GM19372 (cell line): ENCODE data around the gene HSDL2.
"Not testable (repeated sequence)": the region's sequence is repeated elsewhere in the genome, so short reads cannot be mapped to it uniquely, and the experiment has no call there.

Experiments
- ATAC-seq: cut with Tn5 transposase; IDR thresholded peaks from one replicate; pipeline ENCODE4 v1.9.1; 2021; ENCODE audit warnings: mild to moderate bottlenecking, low read depth, moderate library complexity; ENCODE audit not compliant: unreplicated experiment

Gene HSDL2

DNA sequence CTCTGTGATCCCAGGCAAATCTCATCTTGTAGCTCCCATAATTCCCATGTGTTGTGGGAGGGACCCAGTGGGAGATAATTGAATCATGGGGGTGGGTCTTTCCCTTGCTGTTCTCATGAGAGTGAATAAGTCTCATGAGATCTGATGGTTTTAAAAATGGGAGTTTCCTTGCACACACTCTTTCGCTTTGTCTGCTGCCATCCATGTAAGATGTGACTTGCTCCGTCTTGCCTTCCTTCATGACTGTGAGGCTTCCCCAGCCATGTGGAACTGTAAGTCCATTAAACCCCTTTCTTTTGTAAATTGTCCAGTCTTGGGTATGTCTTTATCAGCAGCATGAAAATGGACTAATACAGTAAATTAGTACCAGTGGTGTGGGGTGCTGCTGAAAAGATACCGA, 14.7 kb upstream of the HSDL2 start:
- not testable (repeated sequence) for ATAC-seq

DNA sequence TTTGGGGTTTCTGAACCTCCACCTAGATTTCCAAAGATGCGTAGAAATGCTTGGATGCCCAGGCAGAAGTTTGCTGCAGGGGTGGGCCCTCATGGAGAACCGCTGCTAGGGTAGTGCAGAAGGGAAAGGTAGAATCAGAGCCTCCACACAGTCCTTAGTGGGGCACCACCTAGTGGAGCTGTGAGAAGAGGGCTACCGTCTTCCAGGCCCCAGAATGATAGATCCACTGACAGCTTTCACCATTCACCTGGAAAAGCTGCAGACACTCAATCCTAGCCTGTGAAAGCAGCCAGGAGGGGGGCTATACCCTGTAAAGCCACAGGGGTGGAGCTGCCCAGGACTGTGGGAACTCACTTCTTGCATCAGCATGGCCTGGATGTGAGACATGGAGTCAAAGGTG, 13.3 kb upstream of the HSDL2 start:
- no peak for ATAC-seq

GRCh38 chr9:112367465-112367864, 12.4 kb upstream of the HSDL2 start:
- ATAC-seq, result no peak

- no peak for ATAC-seq
Observed at GRCh38 chr9:112369817-112370216, 10.1 kb upstream of the HSDL2 start.

DNA sequence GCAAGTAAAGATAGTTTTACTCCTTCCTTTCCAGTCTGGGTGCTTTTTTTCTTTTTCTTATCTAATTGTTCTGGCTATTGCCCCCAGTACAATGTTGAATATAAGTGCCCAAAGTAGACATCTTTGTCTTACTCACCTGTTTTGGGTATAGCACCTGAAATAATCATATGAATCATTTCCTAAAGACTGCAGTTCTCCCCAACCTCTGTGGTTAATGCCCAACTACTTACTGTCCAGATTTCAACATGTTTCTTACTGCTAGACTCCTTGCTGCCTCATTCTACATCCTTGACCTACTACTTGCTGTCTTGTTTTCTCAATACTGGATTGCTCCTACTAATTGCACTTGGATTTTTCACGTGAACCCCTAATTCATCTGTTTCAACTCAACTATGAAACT, 8.8 kb upstream of the HSDL2 start:
- no peak for ATAC-seq

DNA sequence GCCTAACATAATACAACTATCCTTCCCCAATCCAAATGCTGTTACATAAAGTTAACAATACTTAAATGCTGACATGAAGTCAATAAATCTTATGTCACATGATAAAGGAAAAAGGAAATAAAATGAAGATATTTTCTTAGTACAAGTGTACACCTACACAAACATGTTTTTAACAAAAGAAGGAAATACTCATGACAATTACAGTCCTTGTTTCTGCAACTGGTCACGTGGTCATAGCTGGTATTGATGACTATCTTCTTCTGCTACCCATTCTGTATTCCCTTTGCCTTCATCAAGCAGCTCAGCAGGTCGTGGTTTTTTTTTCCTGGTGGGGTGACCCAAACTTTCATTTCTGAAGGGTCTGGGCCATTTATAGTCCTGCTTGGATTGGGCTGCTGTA, 6.2 kb upstream of the HSDL2 start:
- not testable (repeated sequence) for ATAC-seq

DNA sequence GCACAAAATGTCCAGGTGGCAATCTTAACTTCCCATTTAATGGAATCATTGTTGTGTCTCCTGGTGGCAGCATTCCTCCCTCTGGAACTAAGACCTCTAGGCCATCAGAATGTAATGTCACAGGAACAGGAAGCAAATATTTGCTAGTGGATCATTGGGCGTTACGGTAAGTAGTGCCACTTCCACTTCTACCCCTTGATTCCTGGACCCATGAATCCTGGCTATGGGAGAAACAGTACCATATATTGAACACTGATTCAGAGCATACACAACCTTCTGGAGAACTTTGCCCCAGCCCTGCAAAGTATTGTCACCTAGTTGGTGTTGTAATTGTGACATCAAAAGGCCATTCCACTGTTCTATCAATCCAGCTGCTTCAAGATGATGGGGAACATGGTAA, 5.7 kb upstream of the HSDL2 start:
- not testable (repeated sequence) for ATAC-seq

- ATAC-seq, result no peak
Observed at GRCh38 chr9:112375361-112375760, 4.5 kb upstream of the HSDL2 start.

GRCh38 chr9:112377087-112377486, 2.8 kb upstream of the HSDL2 start:
- no peak for ATAC-seq

- no peak for ATAC-seq
Observed at GRCh38 chr9:112377684-112378327, 2.1 kb upstream of the HSDL2 start.

DNA sequence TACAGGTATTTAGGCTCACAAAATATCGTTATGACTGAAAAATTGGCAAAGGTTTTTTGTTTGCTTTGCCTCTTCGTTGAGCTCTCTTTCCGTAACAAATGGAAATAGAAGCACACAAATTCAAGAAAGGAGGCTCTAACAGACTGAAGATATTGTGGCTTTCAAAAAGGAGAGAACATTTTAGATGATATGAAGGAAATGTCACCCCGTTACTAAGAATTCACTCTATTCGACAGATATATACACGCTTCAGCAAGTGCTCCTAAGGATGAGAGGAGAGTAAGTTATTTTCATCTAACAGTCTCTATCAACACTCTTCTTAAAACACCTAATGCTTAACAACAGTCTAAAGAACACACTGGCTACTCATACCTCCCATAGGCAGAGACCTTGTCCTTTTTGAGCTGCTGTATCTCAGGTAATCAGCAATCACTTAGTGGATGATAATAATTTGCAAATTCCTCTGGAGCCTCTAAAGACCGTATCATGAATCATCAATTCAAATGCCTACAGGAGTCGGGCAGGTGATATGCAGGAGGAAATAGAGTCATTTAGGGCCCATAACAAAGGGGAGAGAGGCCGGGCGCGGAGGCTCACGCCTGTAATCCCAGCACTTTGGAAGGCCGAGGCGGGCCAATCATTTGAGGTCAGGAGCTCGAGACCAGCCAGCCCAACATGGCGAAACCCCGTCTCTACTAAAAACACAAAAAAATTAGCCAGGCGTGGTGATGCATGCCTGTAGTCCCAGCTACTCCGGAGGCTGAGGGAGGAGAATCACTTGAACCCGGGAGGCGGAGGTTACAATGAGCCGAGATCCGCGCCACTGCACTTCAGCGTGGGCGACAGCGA, 1.4 kb upstream of the HSDL2 start:
- ATAC-seq, result no peak

DNA sequence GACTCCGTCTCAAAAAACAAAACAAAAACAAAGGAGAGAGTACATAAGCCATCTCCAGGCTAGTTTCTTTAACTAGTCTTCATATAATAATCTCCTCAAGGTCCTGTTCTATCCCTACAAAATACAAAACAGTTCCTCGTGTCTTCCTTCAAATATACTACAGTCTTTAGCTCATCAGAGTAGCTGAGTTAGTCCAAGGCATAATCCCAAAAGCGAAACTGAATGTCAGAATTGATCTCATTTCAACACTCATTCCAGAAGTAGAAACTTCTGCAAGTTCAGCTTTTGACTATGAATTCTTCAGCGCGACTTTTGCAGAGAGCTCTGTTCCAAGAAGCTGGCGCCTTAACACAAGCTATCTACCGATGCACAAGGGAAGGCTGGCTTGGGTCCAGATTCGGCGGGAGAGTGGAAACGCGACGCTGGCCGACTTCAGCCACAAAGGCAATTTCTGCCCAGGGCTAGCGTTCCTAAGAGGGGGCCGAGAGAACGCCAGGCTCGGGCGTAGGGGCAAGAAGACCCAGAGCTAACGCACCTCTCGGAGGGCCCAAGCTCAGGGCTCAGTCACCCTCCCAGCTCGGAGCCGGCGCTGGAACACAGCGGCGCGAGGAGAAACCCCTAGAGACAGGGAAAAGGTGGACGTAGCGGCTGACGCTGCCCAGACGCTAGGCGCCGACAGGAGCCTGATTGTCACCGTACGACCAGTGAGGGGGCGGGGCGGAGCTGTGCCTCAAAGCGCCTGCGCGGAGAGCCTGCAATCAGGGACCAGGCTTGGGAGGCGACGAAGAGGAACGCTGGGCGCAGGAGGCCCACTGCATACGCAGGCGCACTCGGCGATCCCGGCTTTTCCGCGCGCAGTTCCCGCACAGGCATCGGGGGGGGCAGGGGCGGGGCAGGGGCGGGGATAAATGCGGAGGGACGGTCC, 469 bp upstream of the HSDL2 start:
- ATAC-seq, result peak; percentile 87

DNA sequence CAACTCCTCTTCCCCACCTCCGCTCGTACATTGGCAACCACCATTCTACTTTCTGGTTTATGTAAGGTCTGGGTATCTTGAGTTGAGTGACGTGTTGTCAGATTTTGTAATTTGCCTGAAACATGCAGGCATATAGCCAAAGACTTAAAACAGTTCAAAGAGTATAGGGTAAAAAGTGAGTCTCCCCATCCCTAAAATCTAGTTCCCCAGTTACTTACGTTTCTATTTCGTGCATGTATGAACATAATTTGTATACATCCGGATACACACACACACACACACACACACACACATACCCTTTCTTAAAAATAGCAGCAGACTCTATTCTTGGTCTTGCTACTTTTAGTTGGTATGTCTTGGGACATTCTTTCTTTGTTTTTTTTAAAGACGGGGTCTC, 915 bp downstream of the HSDL2 start:
- ATAC-seq, result no peak

GRCh38 chr9:112382066-112382465, 2.2 kb downstream of the HSDL2 start:
- ATAC-seq, result no peak

DNA sequence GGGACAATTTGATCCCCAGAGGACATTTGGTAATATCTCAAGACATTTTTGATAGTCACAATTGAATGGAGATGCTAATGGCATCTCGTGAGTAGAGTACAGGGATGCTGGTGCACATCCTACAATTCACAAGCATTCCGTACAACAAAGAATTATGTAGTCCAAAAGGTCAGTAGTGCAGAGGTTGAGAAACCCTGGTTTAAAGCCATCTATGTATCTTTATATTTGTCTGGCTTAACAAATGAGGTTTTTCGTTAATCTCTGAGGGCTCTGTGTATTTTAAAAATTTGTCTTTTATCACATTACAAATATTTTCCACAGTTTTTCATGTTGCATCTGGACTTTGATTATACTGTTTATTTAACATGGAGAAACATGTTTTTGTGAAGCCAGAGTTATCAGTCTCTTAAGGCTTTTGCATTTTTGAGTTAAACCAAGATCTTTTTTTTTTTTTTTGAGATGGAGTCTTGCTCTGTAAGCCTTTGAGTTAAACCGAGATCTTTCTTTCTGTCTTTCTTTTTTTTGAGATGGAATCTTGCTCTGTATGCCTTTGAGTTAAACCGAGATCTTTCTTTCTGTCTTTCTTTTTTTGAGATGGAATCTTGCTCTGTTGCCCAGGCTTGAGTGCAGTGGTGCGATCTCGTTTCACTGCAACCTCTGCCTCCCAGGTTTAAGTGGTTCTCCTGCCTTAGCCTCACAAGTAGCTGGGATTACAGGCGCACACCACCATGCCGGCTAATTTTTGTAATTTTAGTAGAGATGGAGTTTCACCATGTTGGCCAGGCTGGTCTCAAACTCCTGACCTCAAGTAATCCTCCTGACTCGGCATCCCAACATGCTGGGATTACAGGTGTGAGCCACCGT, 2.8 kb downstream of the HSDL2 start:
- ATAC-seq, result no peak

GRCh38 chr9:112384219-112384618, 4.3 kb downstream of the HSDL2 start:
- ATAC-seq, result no peak

- ATAC-seq, result no peak
Observed at GRCh38 chr9:112384690-112385089, 4.8 kb downstream of the HSDL2 start.

DNA sequence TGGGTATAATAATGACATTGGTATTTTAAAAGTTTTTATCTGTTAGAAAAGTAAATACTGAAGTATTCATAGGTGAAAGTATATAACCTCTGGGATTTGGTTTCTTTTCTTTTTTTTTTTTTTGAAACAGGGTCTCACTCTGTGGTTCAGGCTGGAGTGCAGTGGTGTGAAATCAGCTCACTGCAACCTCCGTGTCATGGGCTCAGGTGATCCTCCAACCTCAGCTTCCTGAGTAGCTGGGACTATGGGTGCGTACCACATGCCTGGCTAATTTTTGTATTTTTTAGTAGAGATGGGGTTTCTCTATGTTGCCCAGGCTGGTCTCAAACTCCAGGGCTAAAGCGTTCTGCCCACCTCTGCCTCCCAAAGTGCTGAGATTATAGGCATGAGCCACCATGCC, 7.2 kb downstream of the HSDL2 start:
- no peak for ATAC-seq

- not testable (repeated sequence) for ATAC-seq
Observed at GRCh38 chr9:112389897-112390296, 10.0 kb downstream of the HSDL2 start.

DNA sequence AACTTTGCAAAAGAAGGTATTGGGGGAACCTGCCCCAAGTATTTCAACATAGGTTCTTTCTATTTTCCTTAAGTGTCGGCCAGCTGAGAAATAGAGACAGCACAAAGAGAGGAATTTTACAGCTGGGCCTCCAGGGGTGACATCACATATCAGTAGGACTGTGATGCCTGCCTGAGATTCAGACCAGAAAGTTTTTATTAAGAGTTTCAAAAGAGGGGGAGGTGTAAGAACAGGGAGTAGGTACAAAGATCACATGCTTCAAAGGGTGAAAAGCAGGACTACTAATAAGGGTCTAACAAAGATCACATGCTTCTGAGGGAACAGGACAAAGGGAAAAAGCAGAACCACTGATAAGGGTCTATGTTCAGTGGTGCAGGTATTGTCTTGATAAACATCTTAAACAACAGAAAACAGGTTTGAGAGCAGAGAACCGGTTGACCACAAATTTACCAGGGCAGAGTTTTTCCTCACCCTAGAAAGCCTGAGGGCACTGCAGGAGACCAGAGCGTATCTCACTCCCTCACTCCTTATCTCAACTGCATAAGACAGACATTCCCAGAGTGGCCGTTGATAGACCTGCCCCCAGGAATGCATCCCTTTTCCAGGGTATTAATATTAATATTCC, 12.1 kb downstream of the HSDL2 start:
- not testable (repeated sequence) for ATAC-seq
